COLO668 (cell line): ENCODE measurements around the gene SNX4.

Source experiments
- DNase-seq: peaks from one replicate; lab custom pipeline; 2025; ENCODE audit not compliant: unreplicated experiment; lab: John Stamatoyannopoulos, UW

Gene SNX4

GRCh38 chr3:125462722-125463299 lies 57.2 kb downstream of the SNX4 start:
- no peak for DNase-seq

GRCh38 chr3:125461896-125462295 lies 58.1 kb downstream of the SNX4 start:
- DNase-seq: no peak

- DNase-seq: no peak
Observed at GRCh38 chr3:125460233-125460632, 59.8 kb downstream of the SNX4 start.

GRCh38 chr3:125443923-125444322 lies 76.1 kb downstream of the SNX4 start:
- DNase-seq: no peak

- DNase-seq: no peak
Observed at GRCh38 chr3:125442506-125442905, 77.5 kb downstream of the SNX4 start.

- DNase-seq: no peak
Observed at GRCh38 chr3:125440970-125441369, 79.0 kb downstream of the SNX4 start.

- no peak for DNase-seq
Observed at GRCh38 chr3:125440559-125440955, 79.4 kb downstream of the SNX4 start.

GRCh38 chr3:125437631-125438435 lies 82.2 kb downstream of the SNX4 start:
- DNase-seq: peak; percentile 24

- DNase-seq: no peak
Observed at GRCh38 chr3:125436921-125437320, 83.1 kb downstream of the SNX4 start.

GRCh38 chr3:125435231-125435630 lies 84.8 kb downstream of the SNX4 start:
- DNase-seq: no peak

- no peak for DNase-seq
Observed at GRCh38 chr3:125434582-125435011, 85.4 kb downstream of the SNX4 start.

GRCh38 chr3:125433611-125434041 lies 86.4 kb downstream of the SNX4 start:
- no peak for DNase-seq

- no peak for DNase-seq
Observed at GRCh38 chr3:125433091-125433534, 86.9 kb downstream of the SNX4 start.

- no peak for DNase-seq
Observed at GRCh38 chr3:125431912-125432790, 87.9 kb downstream of the SNX4 start.

GRCh38 chr3:125431391-125431790 lies 88.6 kb downstream of the SNX4 start:
- no peak for DNase-seq

- no peak for DNase-seq
Observed at GRCh38 chr3:125428216-125428830, 91.7 kb downstream of the SNX4 start.

- DNase-seq: no peak
Observed at GRCh38 chr3:125418306-125418705, 101.7 kb downstream of the SNX4 start.

GRCh38 chr3:125416235-125416634 lies 103.8 kb downstream of the SNX4 start:
- no peak for DNase-seq

- no peak for DNase-seq
Observed at GRCh38 chr3:125414669-125415068, 105.3 kb downstream of the SNX4 start.

GRCh38 chr3:125410922-125411321 lies 109.1 kb downstream of the SNX4 start:
- DNase-seq: no peak

- DNase-seq: no peak
Observed at GRCh38 chr3:125406070-125406469, 113.9 kb downstream of the SNX4 start.
